ENCODE data around the gene AHDC1. TPM values are rescaled to one million over a fixed set of nuclear protein-coding genes. Genes with fewer than 3 reads are reported as not detected.

Gene AHDC1
- total and polyA plus RNA-seq, 7 donors, result 1.8 to 34.1 (median 12.1) TPM

GRCh38 chr1:27521336-27521831 lies 82.6 kb downstream of the AHDC1 start:
- Histone ChIP-seq H3K27me3 (no peaks in the 10 kb centered on the region), H3K36me3 (no peaks in the 10 kb centered on the region), H3K27ac (peak overlapping the region; percentile 90 to 96 (median 94)), H3K4me3 (peak overlapping the region in 2 of 4 donors; percentile 6 to 41), H3K9me3 (no peaks in the 10 kb centered on the region), H3K4me1 (peaks cover 0 to 76% (median 70%) of the 10 kb centered on the region in 4 donors)
- intact Hi-C loops (cut with DNase I), result no loop called here
- TF ChIP-seq POLR2A (IDR thresholded peaks at IDR 0.05) (no peak), CTCF (IDR thresholded peaks at IDR 0.05) (no peak), EP300 (IDR thresholded peaks at IDR 0.05) (no peak), POLR2AphosphoS5 (IDR thresholded peaks at IDR 0.05) (no peak)
- DNase-seq, result no peak
- 27 to 49% methylated on average over 20 of the region's 20 CpGs for WGBS, 2 donors

GRCh38 chr1:27520651-27521050 lies 83.3 kb downstream of the AHDC1 start:
- Histone ChIP-seq H3K27ac (peak overlapping the region; percentile 90 to 96 (median 94)), H3K4me1 (peaks cover 0 to 73% (median 62%) of the 10 kb centered on the region in 4 donors), H3K27me3 (no peaks in the 10 kb centered on the region), H3K36me3 (no peaks in the 10 kb centered on the region), H3K4me3 (no peak overlapping the region), H3K9me3 (no peaks in the 10 kb centered on the region)
- TF ChIP-seq CTCF (IDR thresholded peaks at IDR 0.05) (no peak), POLR2A (IDR thresholded peaks at IDR 0.05) (no peak), EP300 (IDR thresholded peaks at IDR 0.05) (no peak), POLR2AphosphoS5 (IDR thresholded peaks at IDR 0.05) (no peak)
- WGBS, 2 donors, result 28 to 70% methylated on average over 4 of the region's 4 CpGs
- DNase-seq, result no peak
- intact Hi-C loops (cut with DNase I), result no loop called here

GRCh38 chr1:27519331-27520258 lies 84.3 kb downstream of the AHDC1 start:
- no peaks in the 10 kb centered on the region for H3K36me3 ChIP-seq
- intact Hi-C loops (cut with DNase I), result no loop called here
- no peaks in the 10 kb centered on the region for H3K27me3 ChIP-seq
- DNase-seq, result no peak
- H3K9me3 ChIP-seq, result no peaks in the 10 kb centered on the region
- 63 to 77% methylated on average over 24 of the region's 24 CpGs for WGBS, 2 donors
- peak overlapping the region; percentile 59 to 95 (median 91) for H3K27ac ChIP-seq
- H3K4me1 ChIP-seq, result peaks cover 0 to 62% (median 52%) of the 10 kb centered on the region in 4 donors
- TF ChIP-seq POLR2A (IDR thresholded peaks at IDR 0.05), result no peak
- TF ChIP-seq CTCF (IDR thresholded peaks at IDR 0.05), result no peak
- TF ChIP-seq EP300 (IDR thresholded peaks at IDR 0.05), result no peak
- TF ChIP-seq POLR2AphosphoS5 (IDR thresholded peaks at IDR 0.05), result no peak
- H3K4me3 ChIP-seq, result peak overlapping the region in 1 of 4 donors; percentile 12

GRCh38 chr1:27518808-27519207 lies 85.1 kb downstream of the AHDC1 start:
- WGBS, 2 donors, result 81 to 86% methylated on average over 7 of the region's 7 CpGs
- no peak for DNase-seq
- H3K36me3 ChIP-seq, result no peaks in the 10 kb centered on the region
- intact Hi-C loops (cut with DNase I), result no loop called here
- no peaks in the 10 kb centered on the region for H3K27me3 ChIP-seq
- no peak overlapping the region for H3K4me3 ChIP-seq
- peak overlapping the region; percentile 50 to 95 (median 74) for H3K27ac ChIP-seq
- TF ChIP-seq POLR2AphosphoS5 (IDR thresholded peaks at IDR 0.05) (no peak), POLR2A (IDR thresholded peaks at IDR 0.05) (no peak), CTCF (IDR thresholded peaks at IDR 0.05) (no peak), EP300 (IDR thresholded peaks at IDR 0.05) (no peak)
- H3K9me3 ChIP-seq, result no peaks in the 10 kb centered on the region
- peaks cover 0 to 54% (median 45%) of the 10 kb centered on the region in 4 donors for H3K4me1 ChIP-seq

Data from sigmoid colon (tissue), 7 donors.